IPS DF 4.7 (cell line): ENCODE results near the gene PTPRE.
"Not testable (repeated sequence)": the region's sequence is repeated elsewhere in the genome, so short reads cannot be mapped to it uniquely, and the experiment has no call there.

Experiments used
- DNase-seq: peaks from one replicate; pipeline ENCODE4 v3.0.0-alpha.2; 2013; ENCODE audit warnings: low spot score; ENCODE audit errors: extremely low read depth

PTPRE gene

GRCh38 chr10:128094596-128094995 is 187.7 kb downstream of the PTPRE start:
- not testable (repeated sequence) for DNase-seq

- no peak for DNase-seq
These were observed 188.3 kb downstream of the PTPRE start for GRCh38 chr10:128095027-128095752.

- DNase-seq: no peak
These were observed 189.0 kb downstream of the PTPRE start for GRCh38 chr10:128095753-128096469.

GRCh38 chr10:128096486-128097199 is 189.7 kb downstream of the PTPRE start:
- no peak for DNase-seq

- no peak for DNase-seq
These were observed 190.9 kb downstream of the PTPRE start for GRCh38 chr10:128097783-128098182.

GRCh38 chr10:128098631-128099030 is 191.7 kb downstream of the PTPRE start:
- no peak for DNase-seq

GRCh38 chr10:128099901-128100300 is 193.0 kb downstream of the PTPRE start:
- DNase-seq: no peak

GRCh38 chr10:128101901-128102300 is 195.0 kb downstream of the PTPRE start:
- no peak for DNase-seq

GRCh38 chr10:128102480-128103228 is 195.8 kb downstream of the PTPRE start:
- DNase-seq: no peak

GRCh38 chr10:128103229-128103714 is 196.4 kb downstream of the PTPRE start:
- no peak for DNase-seq

GRCh38 chr10:128105383-128105782 is 198.5 kb downstream of the PTPRE start:
- no peak for DNase-seq

GRCh38 chr10:128109707-128110106 is 202.8 kb downstream of the PTPRE start:
- no peak for DNase-seq

GRCh38 chr10:128110339-128110738 is 203.4 kb downstream of the PTPRE start:
- no peak for DNase-seq

- DNase-seq: no peak
These were observed 204.8 kb downstream of the PTPRE start for GRCh38 chr10:128111696-128112095.

GRCh38 chr10:128113026-128113425 is 206.1 kb downstream of the PTPRE start:
- no peak for DNase-seq

- DNase-seq: no peak
These were observed 208.0 kb downstream of the PTPRE start for GRCh38 chr10:128114901-128115300.

GRCh38 chr10:128115356-128115755 is 208.5 kb downstream of the PTPRE start:
- DNase-seq: no peak

GRCh38 chr10:128116187-128116586 is 209.3 kb downstream of the PTPRE start:
- no peak for DNase-seq

GRCh38 chr10:128116851-128117615 is 210.1 kb downstream of the PTPRE start:
- no peak for DNase-seq

GRCh38 chr10:128121750-128122412 is 215.0 kb downstream of the PTPRE start:
- DNase-seq: no peak
